CD4-positive, alpha-beta T cell (primary cell): ENCODE data around the gene UTP20. TPM values are rescaled to one million over a fixed set of nuclear protein-coding genes. Genes with fewer than 3 reads are reported as not detected.

Experiments
- ATAC-seq: fragments of 200-7000 bp; cut with Tn5 transposase; one replicate; pipeline ENCODE4 v1.10.0; 2022; ENCODE audit warnings: mild to moderate bottlenecking; ENCODE audit not compliant: poor library complexity
- CTCF ChIA-PET: fragments of 350-600 bp; sonication (Branson Sonifier 250); formaldehyde crosslinking; loops from one replicate; lab custom pipeline; 2021; ENCODE audit warnings: antibody characterized with exemption, inconsistent platforms; lab: Charles Lee
- POLR2A ChIA-PET: fragments of 350-600 bp; sonication (Branson Sonifier 250); formaldehyde crosslinking; loops from one replicate; lab custom pipeline; 2021; ENCODE audit warnings: antibody characterized with exemption, inconsistent platforms; lab: Charles Lee
- DNase-seq, 14 experiments: peaks; one replicate each; pipeline ENCODE4 v3.0.0-alpha.2; 2013 to 2020; ENCODE audit warnings: mixed read lengths in 2 of 14
- H3K27ac ChIP-seq, 2 donors: one replicate each; pipeline versions ENCODE4 v1.5.1 to v1.7.0; 2013; ENCODE audit warnings: low read length in 2 of 2, low read depth in 1 of 2, mild to moderate bottlenecking in 1 of 2
- H3K27me3 ChIP-seq, 2 experiments: 1 replicate in 1 of 2; 2 replicates in 1 of 2; pipeline versions ENCODE4 v1.6.1 to v1.7.0; 2013; ENCODE audit warnings: low read length in 2 of 2, control low read depth in 1 of 2, mild to moderate bottlenecking in 1 of 2, moderate library complexity in 1 of 2; ENCODE audit not compliant: insufficient read depth in 2 of 2, control insufficient read depth in 1 of 2
- H3K36me3 ChIP-seq: one replicate; pipeline ENCODE4 v1.6.1; 2013; ENCODE audit warnings: low read length, control low read depth; ENCODE audit not compliant: insufficient read depth
- H3K4me1 ChIP-seq: one replicate; pipeline ENCODE4 v1.6.1; 2013; ENCODE audit warnings: low read length, control low read depth; ENCODE audit not compliant: insufficient read depth
- H3K4me3 ChIP-seq: one replicate; pipeline ENCODE4 v1.5.1; 2013; ENCODE audit warnings: mild to moderate bottlenecking, low read length, moderate library complexity
- H3K9me3 ChIP-seq, 2 experiments: 1 replicate in 1 of 2; 2 replicates in 1 of 2; pipeline versions ENCODE4 v1.6.1 to v1.7.0; 2013; ENCODE audit warnings: low read length in 2 of 2, mild to moderate bottlenecking in 2 of 2, control low read depth in 1 of 2, moderate library complexity in 1 of 2; ENCODE audit not compliant: control insufficient read depth in 1 of 2, insufficient read depth in 1 of 2
- H3K27ac Mint-ChIP-seq: one replicate; pipeline ENCODE4 v1.8.0; 2020; ENCODE audit warnings: mixed read lengths
- H3K27me3 Mint-ChIP-seq: one replicate; pipeline ENCODE4 v1.8.0; 2021; ENCODE audit warnings: mixed read lengths
- H3K36me3 Mint-ChIP-seq: one replicate; pipeline ENCODE4 v1.8.0; 2021; ENCODE audit warnings: low read depth, mixed read lengths
- H3K4me1 Mint-ChIP-seq: one replicate; pipeline ENCODE4 v1.8.0; 2021; ENCODE audit warnings: low read depth, mixed read lengths
- H3K4me3 Mint-ChIP-seq: one replicate; pipeline ENCODE4 v1.8.0; 2020; ENCODE audit warnings: mild to moderate bottlenecking, mixed read lengths
- H3K9me3 Mint-ChIP-seq: one replicate; pipeline ENCODE4 v1.8.0; 2020; ENCODE audit warnings: mixed read lengths
- intact Hi-C, 2 experiments: fragments of 100-400 bp; cut with DNase I in 1 of 2; cut with micrococcal nuclease in 1 of 2; formaldehyde crosslinking; loops; one replicate each; pipeline versions ENCODE4 v1.15.1 to v1.9.0; 2023 to 2025; cut with DNase I, micrococcal nuclease
- total RNA-seq, 174 experiments: library from RNA in 2 of 174; stranded (reverse) in 2 of 174; gene quantifications; one replicate each; pipeline ENCODE4 v1.2.3 and lab custom pipeline; 2021 to 2026
- TF ChIP-seq, protein P1 (sequence below): fragments of 200-600 bp; IDR thresholded peaks from one replicate; pipeline ENCODE4 v1.8.0; 2022; ENCODE audit warnings: antibody characterized with exemption, mild to moderate bottlenecking

The UTP20 gene
- total RNA-seq, 2 experiments from 2014 or later, result 9.1 to 9.6 TPM

DNA sequence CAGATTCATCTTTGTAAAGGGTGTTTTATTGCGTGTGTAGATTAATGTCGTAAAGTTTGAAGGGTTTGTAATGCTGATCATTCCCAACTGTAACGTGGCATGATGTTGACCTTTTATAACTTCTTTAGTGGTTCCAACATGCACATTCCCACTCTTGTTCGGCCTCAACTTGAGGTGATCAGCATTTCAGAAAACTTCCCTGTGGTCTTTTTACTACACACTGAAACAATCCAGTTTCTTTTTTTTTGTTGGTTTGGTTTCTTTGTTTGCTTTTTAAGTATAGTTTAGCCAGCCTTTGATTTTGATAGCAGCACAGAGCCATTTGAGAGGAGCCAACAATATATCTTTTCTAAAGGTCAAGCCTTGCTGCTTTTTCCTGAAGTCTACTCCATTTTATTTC is 22.8 kb downstream of the UTP20 start:
- Mint-ChIP-seq H3K4me3 (no peak overlapping the region), H3K27me3 (no peaks in the 10 kb centered on the region), H3K9me3 (no peaks in the 10 kb centered on the region), H3K27ac (no peak overlapping the region), H3K4me1 (no peaks in the 10 kb centered on the region), H3K36me3 (peaks cover 84% of the 10 kb centered on the region)
- no peak overlapping the region for H3K4me3 ChIP-seq
- no peak for ATAC-seq
- POLR2A ChIA-PET, result no interaction called here
- intact Hi-C loops, result no loop called here
- H3K27ac ChIP-seq, result no peak overlapping the region
- TF ChIP-seq, protein P1, sequence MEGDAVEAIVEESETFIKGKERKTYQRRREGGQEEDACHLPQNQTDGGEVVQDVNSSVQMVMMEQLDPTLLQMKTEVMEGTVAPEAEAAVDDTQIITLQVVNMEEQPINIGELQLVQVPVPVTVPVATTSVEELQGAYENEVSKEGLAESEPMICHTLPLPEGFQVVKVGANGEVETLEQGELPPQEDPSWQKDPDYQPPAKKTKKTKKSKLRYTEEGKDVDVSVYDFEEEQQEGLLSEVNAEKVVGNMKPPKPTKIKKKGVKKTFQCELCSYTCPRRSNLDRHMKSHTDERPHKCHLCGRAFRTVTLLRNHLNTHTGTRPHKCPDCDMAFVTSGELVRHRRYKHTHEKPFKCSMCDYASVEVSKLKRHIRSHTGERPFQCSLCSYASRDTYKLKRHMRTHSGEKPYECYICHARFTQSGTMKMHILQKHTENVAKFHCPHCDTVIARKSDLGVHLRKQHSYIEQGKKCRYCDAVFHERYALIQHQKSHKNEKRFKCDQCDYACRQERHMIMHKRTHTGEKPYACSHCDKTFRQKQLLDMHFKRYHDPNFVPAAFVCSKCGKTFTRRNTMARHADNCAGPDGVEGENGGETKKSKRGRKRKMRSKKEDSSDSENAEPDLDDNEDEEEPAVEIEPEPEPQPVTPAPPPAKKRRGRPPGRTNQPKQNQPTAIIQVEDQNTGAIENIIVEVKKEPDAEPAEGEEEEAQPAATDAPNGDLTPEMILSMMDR, result no peak
- CTCF ChIA-PET, result no interaction called here
- no peaks in the 10 kb centered on the region for H3K4me1 ChIP-seq
- DNase-seq, result no peak
- H3K27me3 ChIP-seq, result no peaks in the 10 kb centered on the region
- H3K36me3 ChIP-seq, result peaks cover 88% of the 10 kb centered on the region
- H3K9me3 ChIP-seq, result no peaks in the 10 kb centered on the region

DNA sequence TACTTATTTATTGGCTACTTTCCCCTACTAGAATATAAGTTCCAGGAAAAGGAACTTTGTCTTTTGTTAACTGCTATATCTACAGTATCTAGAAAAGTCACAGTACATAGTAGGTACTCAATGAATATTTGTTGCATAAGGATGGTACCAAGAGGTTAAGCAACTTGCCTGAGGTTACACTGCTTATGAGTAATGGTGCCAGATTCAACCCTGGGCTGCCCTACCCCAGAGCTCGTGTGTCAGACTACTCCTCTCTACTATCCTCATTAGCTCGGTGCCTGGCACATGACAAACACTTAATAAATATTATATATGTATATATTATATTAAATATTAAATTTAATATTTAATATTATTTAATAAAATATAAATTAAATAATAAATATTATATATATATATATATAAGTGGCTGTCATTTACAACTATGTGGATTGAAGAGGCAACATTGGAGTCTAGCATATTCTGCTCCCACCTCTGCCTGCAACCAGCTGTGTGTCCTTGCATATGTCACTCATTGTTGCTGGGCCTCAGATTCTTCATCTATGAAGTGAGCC is 25.4 kb downstream of the UTP20 start:
- Mint-ChIP-seq H3K27ac (no peak overlapping the region), H3K4me3 (no peak overlapping the region), H3K27me3 (no peaks in the 10 kb centered on the region), H3K4me1 (no peaks in the 10 kb centered on the region), H3K36me3 (peaks cover 81% of the 10 kb centered on the region), H3K9me3 (no peaks in the 10 kb centered on the region)
- DNase-seq, result no peak
- ChIA-PET POLR2A (no interaction called here), CTCF (interaction anchor here (0.5 kb wide), 1 partner anchor 24 kb away, joined by 3 read pairs; no protein-coding TSS in a partner anchor)
- Histone ChIP-seq H3K27me3 (no peaks in the 10 kb centered on the region), H3K4me3 (no peak overlapping the region), H3K36me3 (peaks cover 78% of the 10 kb centered on the region), H3K27ac (no peak overlapping the region), H3K4me1 (no peaks in the 10 kb centered on the region), H3K9me3 (no peaks in the 10 kb centered on the region)
- intact Hi-C loops, result loop anchor here in 1 of 2 experiments (5.0 kb wide), 1 partner anchor 42 kb away; no protein-coding TSS in a partner anchor
- TF ChIP-seq, protein P1, result no peak
- ATAC-seq, result no peak

DNA sequence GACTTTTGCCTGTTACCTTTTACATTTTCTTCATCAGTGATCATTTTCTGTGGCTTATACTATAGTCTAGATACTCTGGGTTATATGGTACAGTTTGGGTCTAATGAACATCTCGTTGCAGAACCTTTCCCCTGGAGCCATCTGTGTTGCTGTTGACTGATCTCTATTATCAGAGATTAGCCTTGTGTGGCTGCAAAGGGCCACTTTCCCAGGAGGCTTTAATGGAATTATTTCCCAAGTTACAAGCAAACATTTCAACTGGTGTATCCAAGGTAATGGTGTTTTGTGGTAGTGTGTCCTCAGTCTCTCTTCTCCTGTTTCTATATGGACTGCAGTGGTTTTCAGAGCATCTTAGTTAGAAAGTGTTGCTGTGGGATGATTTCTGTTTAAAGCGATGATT is 25.9 kb downstream of the UTP20 start:
- H3K27ac Mint-ChIP-seq, result no peak overlapping the region

More for the DNA sequence above, 25.9 kb downstream of the UTP20 start:
- no peaks in the 10 kb centered on the region for H3K4me1 Mint-ChIP-seq
- no peak overlapping the region for H3K4me3 Mint-ChIP-seq
- Histone ChIP-seq H3K27me3 (no peaks in the 10 kb centered on the region), H3K36me3 (peaks cover 79% of the 10 kb centered on the region), H3K4me3 (no peak overlapping the region), H3K9me3 (no peaks in the 10 kb centered on the region), H3K27ac (no peak overlapping the region), H3K4me1 (no peaks in the 10 kb centered on the region)
- peaks cover 81% of the 10 kb centered on the region for H3K36me3 Mint-ChIP-seq
- POLR2A ChIA-PET, result no interaction called here
- CTCF ChIA-PET, result no interaction called here
- ATAC-seq (no peak), DNase-seq (no peak)
- intact Hi-C loops, result loop anchor here in 1 of 2 experiments (5.0 kb wide), 1 partner anchor 42 kb away; no protein-coding TSS in a partner anchor
- H3K27me3 Mint-ChIP-seq, result no peaks in the 10 kb centered on the region
- H3K9me3 Mint-ChIP-seq, result no peaks in the 10 kb centered on the region
- TF ChIP-seq, protein P1, result no peak
